Fibroblast of lung (primary cell): ENCODE results near the gene SVBP.

ENCODE experiments used
- EZH2 ChIP-seq: IDR thresholded peaks from 2 replicates; pipeline ENCODE4 v1.5.1; 2012; ENCODE audit warnings: low read length, control low read depth, mild to moderate bottlenecking; ENCODE audit errors: missing control alignments
- TF ChIP-seq, protein P1 (sequence below), 2 donors: IDR thresholded peaks in 1 of 2; conservative IDR thresholded peaks in 1 of 2; 1 replicate in 1 of 2; 2 replicates in 1 of 2; pipeline ENCODE4 v1.5.1; 2011 to 2012; ENCODE audit warnings: low read length in 2 of 2, control low read depth in 1 of 2, inconsistent platforms in 1 of 2, low read depth in 1 of 2, mild to moderate bottlenecking in 1 of 2

DNA sequence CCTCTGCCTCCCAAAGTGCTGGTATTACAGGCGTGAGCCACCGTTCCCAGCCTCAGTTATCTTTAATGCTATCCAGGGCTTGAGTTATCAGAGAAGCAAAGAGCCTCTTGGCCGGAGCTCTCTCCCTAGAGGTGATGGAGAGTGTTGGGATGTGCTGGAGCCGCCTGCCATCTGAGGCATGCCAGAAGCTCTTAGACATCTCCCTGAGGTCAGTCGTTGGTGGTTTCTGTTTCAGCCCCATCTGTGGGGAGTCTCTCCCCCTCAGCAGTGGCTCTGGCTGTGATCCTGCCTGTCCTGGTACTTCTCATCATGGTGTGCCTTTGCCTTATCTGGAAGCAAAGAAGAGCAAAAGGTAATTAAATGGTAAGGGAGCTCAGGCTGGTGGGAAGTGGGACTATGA, 17.6 kb upstream of the SVBP start:
- TF ChIP-seq EZH2, result no peak
- TF ChIP-seq, protein P1, sequence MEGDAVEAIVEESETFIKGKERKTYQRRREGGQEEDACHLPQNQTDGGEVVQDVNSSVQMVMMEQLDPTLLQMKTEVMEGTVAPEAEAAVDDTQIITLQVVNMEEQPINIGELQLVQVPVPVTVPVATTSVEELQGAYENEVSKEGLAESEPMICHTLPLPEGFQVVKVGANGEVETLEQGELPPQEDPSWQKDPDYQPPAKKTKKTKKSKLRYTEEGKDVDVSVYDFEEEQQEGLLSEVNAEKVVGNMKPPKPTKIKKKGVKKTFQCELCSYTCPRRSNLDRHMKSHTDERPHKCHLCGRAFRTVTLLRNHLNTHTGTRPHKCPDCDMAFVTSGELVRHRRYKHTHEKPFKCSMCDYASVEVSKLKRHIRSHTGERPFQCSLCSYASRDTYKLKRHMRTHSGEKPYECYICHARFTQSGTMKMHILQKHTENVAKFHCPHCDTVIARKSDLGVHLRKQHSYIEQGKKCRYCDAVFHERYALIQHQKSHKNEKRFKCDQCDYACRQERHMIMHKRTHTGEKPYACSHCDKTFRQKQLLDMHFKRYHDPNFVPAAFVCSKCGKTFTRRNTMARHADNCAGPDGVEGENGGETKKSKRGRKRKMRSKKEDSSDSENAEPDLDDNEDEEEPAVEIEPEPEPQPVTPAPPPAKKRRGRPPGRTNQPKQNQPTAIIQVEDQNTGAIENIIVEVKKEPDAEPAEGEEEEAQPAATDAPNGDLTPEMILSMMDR (conservative IDR thresholded peaks at IDR 0.05 in 1 of 2, IDR thresholded peaks at IDR 0.05 in 1 of 2; ENCODE audit: low read depth in 1 of 2, low read length in 2 of 2), result no peak
